Transverse colon (tissue), 4 donors: ENCODE measurements around the gene WDFY3. TPM values are rescaled to one million over a fixed set of nuclear protein-coding genes. Genes with fewer than 3 reads are reported as not detected.

Source experiments
- DNase-seq: peaks from one replicate; pipeline ENCODE4 v3.0.0-alpha.2; 2019
- H3K27ac ChIP-seq, 4 donors: fragments of 200-600 bp; sonication (generic); 2 replicates each; pipeline ENCODE4 v1.5.1; 2016 to 2018; ENCODE audit warnings: inconsistent platforms in 4 of 4
- H3K27me3 ChIP-seq: fragments of 200-600 bp; sonication (generic); 2 replicates; pipeline ENCODE4 v1.5.1; 2017; ENCODE audit warnings: inconsistent platforms
- H3K36me3 ChIP-seq, 4 donors: fragments of 200-600 bp; sonication (generic); 2 replicates each; pipeline ENCODE4 v1.5.1; 2017 to 2019; ENCODE audit warnings: inconsistent platforms in 4 of 4
- H3K4me1 ChIP-seq, 4 donors: fragments of 200-600 bp; sonication (generic); 2 replicates each; pipeline ENCODE4 v1.5.1; 2017 to 2020; ENCODE audit warnings: inconsistent platforms in 4 of 4
- H3K4me3 ChIP-seq, 4 donors: fragments of 200-600 bp; sonication (generic); 1 replicate in 1 of 4; 2 replicates in 3 of 4; pipeline versions ENCODE4 v1.5.1 to v1.6.1; 2017 to 2019; ENCODE audit warnings: inconsistent platforms in 4 of 4
- H3K9me3 ChIP-seq, 2 donors: fragments of 200-600 bp; sonication (generic); 2 replicates each; pipeline ENCODE4 v1.5.1; 2017 to 2019; ENCODE audit warnings: inconsistent platforms in 2 of 2
- EP300 ChIP-seq: sonication (generic); formaldehyde crosslinking; IDR thresholded peaks from one replicate; pipeline ENCODE4 v1.6.1; 2017; ENCODE audit warnings: antibody characterized with exemption, low read depth
- POLR2A ChIP-seq: fragments of 450-650 bp; IDR thresholded peaks from one replicate; pipeline ENCODE4 v1.6.1; 2016; ENCODE audit warnings: antibody characterized with exemption, mild to moderate bottlenecking, moderate library complexity
- POLR2AphosphoS5 ChIP-seq, 3 donors: sonication (generic); formaldehyde crosslinking; IDR thresholded peaks; one replicate each; pipeline ENCODE4 v1.6.1; 2016; ENCODE audit warnings: antibody characterized with exemption in 3 of 3
- WGBS, 2 donors: methylation state at CpG; one replicate each; pipeline ENCODE4 v1.1.5; 2018; ENCODE audit warnings: low coverage in 1 of 2; 5-methylcytosine and 5-hydroxymethylcytosine counted together
- in situ Hi-C, 4 donors: fragments of 200-750 bp; cut with MboI; loops; one replicate each; pipeline versions ENCODE4 v1.15.0 to v1.15.1; 2017; ENCODE audit warnings: low sequenced_read_pairs in 3 of 4, low pct_ligation_motif_present in 1 of 4, low pct_unique_long_range_greater_than_20kb in 1 of 4
- intact Hi-C: fragments of 100-400 bp; cut with DNase I; formaldehyde crosslinking; loops from one replicate; pipeline ENCODE4 v1.15.1; 2023; ENCODE audit warnings: low total_unique reads
- total RNA-seq, 4 donors: library from RNA; depleted of rRNA; stranded (reverse); fragments of >200 nt; gene quantifications; one replicate each; pipeline ENCODE4 v1.1.0, GENCODE V29; 2016
- TF ChIP-seq, protein P1 (sequence below), 5 experiments: fragments of 200-600 bp in 3 of 5; fragments of 450-650 bp in 2 of 5; sonication (generic) in 3 of 5; IDR thresholded peaks; 1 replicate in 2 of 5; 2 replicates in 3 of 5; pipeline ENCODE4 v1.5.1; 2016 to 2017; ENCODE audit warnings: antibody characterized with exemption in 5 of 5, inconsistent platforms in 3 of 5, mild to moderate bottlenecking in 2 of 5, moderate library complexity in 1 of 5

WDFY3 gene
- total RNA-seq, 4 donors from 2014 or later: 58.8 to 449 (median 69.2) TPM

DNA sequence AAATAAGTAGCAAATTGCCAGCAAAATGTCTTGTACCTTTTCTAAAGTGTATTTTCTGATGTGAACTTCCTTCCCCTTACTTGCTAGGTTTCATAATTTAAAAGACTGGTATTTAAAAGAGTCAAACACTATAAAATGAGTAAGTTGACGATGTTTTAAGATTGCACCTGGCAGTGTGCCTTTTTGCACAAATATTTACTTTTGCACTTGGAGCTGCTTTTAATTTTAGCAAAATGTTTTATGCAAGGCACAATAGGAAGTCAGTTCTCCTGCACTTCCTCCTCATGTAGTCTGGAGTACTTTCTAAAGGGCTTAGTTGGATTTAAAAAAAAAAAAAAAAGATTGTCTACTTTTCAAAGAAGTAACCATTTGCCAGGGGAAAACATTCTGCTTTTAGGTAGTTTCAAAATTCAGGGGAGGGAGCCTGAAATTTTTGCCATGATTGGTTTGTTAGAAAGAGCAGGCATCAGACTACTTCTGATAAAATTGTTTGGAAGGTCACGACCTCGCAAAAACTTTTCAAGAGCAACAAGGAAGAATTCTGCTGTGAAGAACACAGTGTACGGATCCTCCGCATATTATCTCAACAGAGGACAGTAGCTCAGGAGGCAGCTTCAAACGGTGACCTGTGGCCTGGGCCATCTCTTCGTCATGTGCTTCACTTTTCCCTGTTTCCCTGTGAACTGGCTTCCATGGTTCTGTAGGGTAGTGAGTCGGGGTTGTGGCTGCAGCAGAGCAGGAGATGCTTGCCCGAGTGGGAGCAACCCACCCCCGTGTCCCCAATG, 317.4 kb downstream of the WDFY3 start:
- 7 to 46% methylated on average over 1 to 10 of the region's 10 CpGs for WGBS, 2 donors

DNA sequence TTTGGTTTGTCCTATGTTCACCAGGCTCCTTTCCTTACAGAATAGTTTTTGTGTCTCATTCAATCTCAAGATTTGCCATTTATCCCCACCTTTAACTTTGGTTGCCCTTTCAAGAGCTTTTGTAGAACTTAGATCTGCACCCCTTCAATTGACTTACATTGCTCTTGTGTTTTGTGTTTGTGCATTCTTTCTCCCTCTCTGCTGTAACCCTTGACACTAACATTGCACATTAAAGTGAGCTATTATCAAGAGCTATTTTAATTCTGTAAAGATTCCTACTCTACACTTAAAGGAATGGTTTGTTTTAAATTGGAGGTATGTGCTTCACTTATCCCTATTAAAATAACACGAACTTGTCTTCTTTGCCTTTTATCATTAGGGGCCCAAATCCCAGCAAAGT, 318.3 kb downstream of the WDFY3 start:
- TF ChIP-seq, protein P1, sequence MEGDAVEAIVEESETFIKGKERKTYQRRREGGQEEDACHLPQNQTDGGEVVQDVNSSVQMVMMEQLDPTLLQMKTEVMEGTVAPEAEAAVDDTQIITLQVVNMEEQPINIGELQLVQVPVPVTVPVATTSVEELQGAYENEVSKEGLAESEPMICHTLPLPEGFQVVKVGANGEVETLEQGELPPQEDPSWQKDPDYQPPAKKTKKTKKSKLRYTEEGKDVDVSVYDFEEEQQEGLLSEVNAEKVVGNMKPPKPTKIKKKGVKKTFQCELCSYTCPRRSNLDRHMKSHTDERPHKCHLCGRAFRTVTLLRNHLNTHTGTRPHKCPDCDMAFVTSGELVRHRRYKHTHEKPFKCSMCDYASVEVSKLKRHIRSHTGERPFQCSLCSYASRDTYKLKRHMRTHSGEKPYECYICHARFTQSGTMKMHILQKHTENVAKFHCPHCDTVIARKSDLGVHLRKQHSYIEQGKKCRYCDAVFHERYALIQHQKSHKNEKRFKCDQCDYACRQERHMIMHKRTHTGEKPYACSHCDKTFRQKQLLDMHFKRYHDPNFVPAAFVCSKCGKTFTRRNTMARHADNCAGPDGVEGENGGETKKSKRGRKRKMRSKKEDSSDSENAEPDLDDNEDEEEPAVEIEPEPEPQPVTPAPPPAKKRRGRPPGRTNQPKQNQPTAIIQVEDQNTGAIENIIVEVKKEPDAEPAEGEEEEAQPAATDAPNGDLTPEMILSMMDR (IDR thresholded peaks at IDR 0.05): no peak
- TF ChIP-seq POLR2AphosphoS5 (IDR thresholded peaks at IDR 0.05) (no peak), EP300 (no peak), POLR2A (no peak)
- H3K27me3 ChIP-seq: no peaks in the 10 kb centered on the region
- H3K36me3 ChIP-seq: no peaks in the 10 kb centered on the region
- H3K4me3 ChIP-seq: no peak overlapping the region
- H3K4me1 ChIP-seq: peaks cover 6 to 30% (median 12%) of the 10 kb centered on the region in 4 donors
- in situ Hi-C loops (no loop called here), intact Hi-C loops (no loop called here)
- peak overlapping the region; percentile 48 to 60 (median 55) for H3K27ac ChIP-seq
- DNase-seq: no peak
- 20 to 31% methylated on average over 1 of the region's 1 CpG for WGBS, 2 donors
- no peaks in the 10 kb centered on the region for H3K9me3 ChIP-seq

More for the DNA sequence above, 317.4 kb downstream of the WDFY3 start:
- H3K4me1 ChIP-seq: peaks cover 6 to 30% (median 12%) of the 10 kb centered on the region in 4 donors
- H3K27me3 ChIP-seq: no peaks in the 10 kb centered on the region
- no peak for TF ChIP-seq EP300
- TF ChIP-seq, protein P1 (IDR thresholded peaks at IDR 0.05): no peak
- no peak for TF ChIP-seq POLR2A
- TF ChIP-seq POLR2AphosphoS5 (IDR thresholded peaks at IDR 0.05): no peak
- H3K9me3 ChIP-seq: no peaks in the 10 kb centered on the region
- in situ Hi-C loops (no loop called here), intact Hi-C loops (no loop called here)
- H3K36me3 ChIP-seq: no peaks in the 10 kb centered on the region
- H3K27ac ChIP-seq: peak overlapping the region; percentile 48 to 60 (median 55)
- no peak overlapping the region for H3K4me3 ChIP-seq
- peak; percentile 38 for DNase-seq

DNA sequence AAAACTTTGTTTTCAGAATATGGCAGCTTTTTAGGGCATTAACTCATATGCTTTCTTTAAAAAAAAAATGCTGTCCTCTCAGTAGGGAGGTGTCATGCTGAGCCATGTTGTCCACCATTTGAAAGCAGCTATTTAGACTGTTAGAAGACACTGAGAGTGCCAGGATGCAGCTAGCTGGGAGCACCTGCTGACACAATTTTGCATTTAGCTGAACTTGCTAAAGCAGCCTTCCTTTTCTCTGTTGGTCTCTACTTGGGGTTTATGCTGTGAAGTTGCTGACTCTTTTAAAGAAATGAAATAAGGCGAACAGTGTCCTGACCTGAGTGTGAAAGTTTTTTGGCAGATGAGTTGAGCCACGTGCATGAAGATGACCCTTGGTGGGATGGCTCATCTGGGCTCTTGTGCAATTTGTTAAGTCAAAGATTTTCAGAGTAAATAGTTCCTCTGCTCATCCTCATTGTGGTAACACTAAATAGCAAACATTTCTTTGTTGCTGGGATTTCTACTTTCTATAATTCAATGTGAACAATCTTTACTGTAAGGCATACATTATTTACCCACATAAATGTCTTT, 319.1 kb downstream of the WDFY3 start:
- 50 to 67% methylated on average over 2 of the region's 2 CpGs for WGBS, 2 donors
- Histone ChIP-seq H3K4me3 (no peak overlapping the region), H3K27me3 (no peaks in the 10 kb centered on the region), H3K27ac (peak overlapping the region in 1 of 4 donors; percentile 60), H3K9me3 (no peaks in the 10 kb centered on the region), H3K36me3 (peaks cover 0 to 4% (median 0%) of the 10 kb centered on the region in 4 donors), H3K4me1 (peaks cover 6 to 30% (median 12%) of the 10 kb centered on the region in 4 donors)
- no peak for DNase-seq
- intact Hi-C loops: no loop called here
- in situ Hi-C loops: no loop called here
- TF ChIP-seq POLR2AphosphoS5 (IDR thresholded peaks at IDR 0.05) (no peak), EP300 (no peak), POLR2A (no peak)
- TF ChIP-seq, protein P1 (IDR thresholded peaks at IDR 0.05): no peak

DNA sequence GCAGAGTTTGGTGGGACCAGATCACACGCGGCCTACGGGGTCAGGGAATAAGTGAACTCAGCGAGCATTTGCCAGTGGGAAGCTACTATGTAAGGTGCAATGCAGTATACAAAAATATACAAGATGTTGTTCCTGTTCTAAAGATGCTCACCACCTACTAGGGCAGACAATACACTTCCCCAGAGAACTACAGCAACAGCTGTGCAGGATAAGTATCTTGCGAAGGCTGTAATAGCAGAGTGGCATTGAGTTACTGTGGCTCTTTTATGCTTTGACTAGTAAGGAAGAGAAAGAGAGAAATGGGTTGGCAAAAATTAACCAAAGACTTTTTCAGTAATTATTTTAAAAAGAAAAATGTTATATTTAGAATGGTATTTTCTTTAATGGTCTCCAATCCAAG, 322.4 kb downstream of the WDFY3 start:
- Histone ChIP-seq H3K4me3 (no peak overlapping the region), H3K27me3 (no peaks in the 10 kb centered on the region), H3K36me3 (peaks cover 0 to 11% (median 2%) of the 10 kb centered on the region in 4 donors), H3K9me3 (no peaks in the 10 kb centered on the region), H3K27ac (no peak overlapping the region), H3K4me1 (peaks cover under 1 to 23% (median 12%) of the 10 kb centered on the region in 4 donors)
- WGBS, 2 donors: 82 to 92% methylated on average over 5 of the region's 5 CpGs
- TF ChIP-seq, protein P1 (IDR thresholded peaks at IDR 0.05): no peak
- no peak for TF ChIP-seq POLR2AphosphoS5 (IDR thresholded peaks at IDR 0.05)
- intact Hi-C loops (no loop called here), in situ Hi-C loops (no loop called here)
- DNase-seq: no peak
